Sigmoid colon (tissue), 4 donors: ENCODE measurements around the gene GATB.

ENCODE experiments used
- POLR2A ChIP-seq, 2 donors: fragments of 450-650 bp; IDR thresholded peaks; one replicate each; pipeline ENCODE4 v1.6.1; 2016; ENCODE audit warnings: antibody characterized with exemption in 2 of 2, mild to moderate bottlenecking in 2 of 2, moderate library complexity in 2 of 2
- POLR2AphosphoS5 ChIP-seq, 4 donors: sonication (generic); formaldehyde crosslinking; IDR thresholded peaks; one replicate each; pipeline ENCODE4 v1.6.1; 2017; ENCODE audit warnings: antibody characterized with exemption in 4 of 4
- TF ChIP-seq, protein P1 (sequence below), 4 experiments: fragments of 450-650 bp in 3 of 4; fragments of 200-600 bp in 1 of 4; IDR thresholded peaks; one replicate each; pipeline ENCODE4 v1.5.1; 2016 to 2019; ENCODE audit warnings: antibody characterized with exemption in 4 of 4, mild to moderate bottlenecking in 3 of 4, moderate library complexity in 2 of 4

DNA sequence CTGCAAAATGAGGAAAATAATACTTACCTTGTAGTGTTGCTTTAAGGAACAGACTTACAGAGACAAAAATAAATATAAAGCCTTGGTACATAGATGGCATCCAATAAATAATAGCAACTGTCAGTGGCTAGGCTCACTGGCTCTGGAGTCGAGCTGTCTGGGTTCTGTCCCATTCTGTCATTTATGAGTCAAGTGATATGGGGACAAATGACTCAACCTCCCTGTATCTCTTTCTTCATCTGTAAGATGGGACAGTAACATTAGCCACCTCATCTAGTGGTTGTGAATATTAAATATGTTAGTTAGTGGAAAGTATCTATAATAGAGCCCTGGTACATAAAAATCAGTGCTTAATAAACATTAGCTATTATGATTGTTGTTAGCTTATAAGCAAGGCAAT, 16.7 kb upstream of the GATB start:
- TF ChIP-seq, protein P1, sequence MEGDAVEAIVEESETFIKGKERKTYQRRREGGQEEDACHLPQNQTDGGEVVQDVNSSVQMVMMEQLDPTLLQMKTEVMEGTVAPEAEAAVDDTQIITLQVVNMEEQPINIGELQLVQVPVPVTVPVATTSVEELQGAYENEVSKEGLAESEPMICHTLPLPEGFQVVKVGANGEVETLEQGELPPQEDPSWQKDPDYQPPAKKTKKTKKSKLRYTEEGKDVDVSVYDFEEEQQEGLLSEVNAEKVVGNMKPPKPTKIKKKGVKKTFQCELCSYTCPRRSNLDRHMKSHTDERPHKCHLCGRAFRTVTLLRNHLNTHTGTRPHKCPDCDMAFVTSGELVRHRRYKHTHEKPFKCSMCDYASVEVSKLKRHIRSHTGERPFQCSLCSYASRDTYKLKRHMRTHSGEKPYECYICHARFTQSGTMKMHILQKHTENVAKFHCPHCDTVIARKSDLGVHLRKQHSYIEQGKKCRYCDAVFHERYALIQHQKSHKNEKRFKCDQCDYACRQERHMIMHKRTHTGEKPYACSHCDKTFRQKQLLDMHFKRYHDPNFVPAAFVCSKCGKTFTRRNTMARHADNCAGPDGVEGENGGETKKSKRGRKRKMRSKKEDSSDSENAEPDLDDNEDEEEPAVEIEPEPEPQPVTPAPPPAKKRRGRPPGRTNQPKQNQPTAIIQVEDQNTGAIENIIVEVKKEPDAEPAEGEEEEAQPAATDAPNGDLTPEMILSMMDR (IDR thresholded peaks at IDR 0.05) = no peak
- TF ChIP-seq POLR2A (IDR thresholded peaks at IDR 0.05) (no peak), POLR2AphosphoS5 (IDR thresholded peaks at IDR 0.05) (no peak)
